GM21529 (cell line): ENCODE data around the gene EIF4G3.
"Not testable (repeated sequence)": the region's sequence is repeated elsewhere in the genome, so short reads cannot be mapped to it uniquely, and the experiment has no call there.

Experiments used
- ATAC-seq: cut with Tn5 transposase; IDR thresholded peaks from one replicate; pipeline ENCODE4 v1.9.1; 2021; ENCODE audit not compliant: unreplicated experiment

EIF4G3 gene

DNA sequence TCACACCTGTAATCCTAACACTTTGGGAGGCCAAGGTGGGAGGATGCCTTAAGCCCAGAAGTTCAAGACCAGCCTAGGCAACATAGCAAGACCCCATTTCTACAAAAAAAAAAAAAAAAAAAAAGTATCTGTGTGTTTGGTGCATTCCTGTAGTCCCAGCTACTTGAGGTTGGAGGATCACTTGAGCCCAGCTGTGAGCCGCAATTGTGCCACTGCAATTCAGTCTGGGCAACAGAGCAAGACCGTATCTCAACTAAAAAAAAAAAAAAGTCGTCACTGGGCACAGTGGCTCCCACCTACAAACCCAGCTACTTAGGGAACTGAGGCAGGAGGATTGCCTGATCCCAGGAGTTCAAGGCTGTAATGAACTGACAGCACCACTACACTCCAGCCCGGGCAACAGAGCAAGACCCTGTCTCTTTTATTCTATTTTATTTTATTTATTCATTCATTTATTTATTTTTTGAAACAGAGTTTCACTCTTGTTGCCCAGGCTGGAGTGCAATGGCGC, 8.6 kb upstream of the EIF4G3 start:
- no peak for ATAC-seq

- no peak for ATAC-seq
Observed at GRCh38 chr1:21184276-21184675, 7.6 kb upstream of the EIF4G3 start.

GRCh38 chr1:21182181-21182731, 5.6 kb upstream of the EIF4G3 start:
- no peak for ATAC-seq

GRCh38 chr1:21178271-21178670, 1.6 kb upstream of the EIF4G3 start:
- ATAC-seq: not testable (repeated sequence)

GRCh38 chr1:21175670-21176581, 771 bp downstream of the EIF4G3 start:
- ATAC-seq: peak; percentile 11

GRCh38 chr1:21175324-21175669, 1.4 kb downstream of the EIF4G3 start:
- no peak for ATAC-seq

- ATAC-seq: no peak
Observed at GRCh38 chr1:21174654-21175323, 1.9 kb downstream of the EIF4G3 start.

- no peak for ATAC-seq
Observed at GRCh38 chr1:21174230-21174629, 2.5 kb downstream of the EIF4G3 start.

DNA sequence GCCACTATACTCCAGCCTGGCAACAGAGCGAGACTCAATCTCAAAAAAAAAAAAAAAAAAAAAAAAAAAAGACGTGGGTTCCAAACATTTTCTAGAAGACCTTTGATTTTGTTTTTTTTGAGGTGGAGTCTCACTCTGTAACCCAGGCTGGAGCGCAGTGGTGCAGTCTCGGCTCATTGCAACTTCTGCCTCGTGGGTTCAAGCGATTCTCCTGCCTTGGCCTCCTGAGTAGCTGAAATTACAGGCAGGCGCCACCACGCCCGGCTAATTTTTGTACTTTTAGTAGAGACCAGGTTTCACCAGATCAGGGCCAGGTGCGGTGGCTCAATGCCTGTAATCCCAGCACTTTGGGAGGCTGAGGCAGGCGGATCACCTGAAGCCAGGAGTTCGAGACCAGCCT, 3.6 kb downstream of the EIF4G3 start:
- not testable (repeated sequence) for ATAC-seq

- not testable (repeated sequence) for ATAC-seq
Observed at GRCh38 chr1:21170837-21171236, 5.9 kb downstream of the EIF4G3 start.

DNA sequence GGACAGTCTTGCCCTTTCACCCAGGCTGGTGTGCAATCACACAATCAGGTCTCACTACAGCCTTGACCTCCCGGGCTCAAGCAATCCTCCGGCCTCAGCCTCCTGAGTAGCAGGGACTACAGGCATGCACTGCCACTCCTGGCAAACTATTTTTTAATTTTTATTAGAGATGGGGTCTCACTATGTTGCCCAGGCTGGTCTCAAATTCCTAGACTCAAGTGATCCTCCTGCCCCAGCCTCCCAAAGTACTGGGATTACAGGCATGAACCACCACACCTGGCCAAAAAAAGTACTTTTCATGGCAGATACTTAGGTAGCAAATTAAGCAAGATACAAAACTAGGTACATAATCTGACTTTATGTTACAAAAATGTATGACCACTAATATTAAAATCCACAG, 8.3 kb downstream of the EIF4G3 start:
- ATAC-seq: no peak

- no peak for ATAC-seq
Observed at GRCh38 chr1:21165646-21166045, 11.1 kb downstream of the EIF4G3 start.

DNA sequence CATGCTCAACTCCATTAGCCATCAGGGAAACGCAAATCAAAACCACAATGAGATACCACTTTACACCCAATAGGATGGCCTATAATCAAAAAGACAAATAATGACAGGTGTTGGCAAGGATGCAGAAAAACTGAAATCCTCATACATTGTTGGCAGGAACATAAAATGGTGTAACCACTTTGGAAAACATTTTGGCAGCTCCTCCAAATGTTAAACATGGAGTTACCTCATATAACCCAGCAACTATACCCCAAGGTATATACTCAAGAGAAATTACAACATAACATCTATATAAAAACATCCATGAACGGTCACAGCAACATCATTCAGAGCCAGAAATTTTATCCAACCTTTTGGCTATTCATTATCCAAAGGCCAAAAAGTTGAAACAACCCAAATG, 11.6 kb downstream of the EIF4G3 start:
- ATAC-seq: no peak

- ATAC-seq: no peak
Observed at GRCh38 chr1:21164266-21164665, 12.4 kb downstream of the EIF4G3 start.

GRCh38 chr1:21162740-21163464, 13.8 kb downstream of the EIF4G3 start:
- no peak for ATAC-seq

- ATAC-seq: no peak
Observed at GRCh38 chr1:21161842-21162241, 14.9 kb downstream of the EIF4G3 start.

- ATAC-seq: no peak
Observed at GRCh38 chr1:21160263-21160796, 16.4 kb downstream of the EIF4G3 start.

DNA sequence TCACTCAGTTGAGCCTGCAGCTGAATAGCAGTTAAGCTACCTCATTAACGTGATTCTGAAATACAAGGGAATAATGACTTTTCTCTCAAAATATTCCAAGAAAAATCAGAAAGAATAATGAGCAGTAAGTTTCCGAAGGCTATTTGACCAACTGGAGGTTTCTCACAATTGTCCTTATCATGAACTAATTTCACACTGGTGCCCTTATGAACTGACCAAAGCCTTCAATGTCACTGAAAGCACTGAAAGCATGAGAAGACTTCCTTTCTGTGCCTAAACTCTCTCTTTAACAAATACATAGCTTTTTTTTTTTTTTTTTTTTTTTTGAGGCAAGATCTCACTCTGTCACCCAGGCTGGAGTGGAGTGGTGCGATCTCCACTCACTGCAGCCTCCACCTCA, 18.8 kb downstream of the EIF4G3 start:
- ATAC-seq: no peak

GRCh38 chr1:21157054-21157453, 19.6 kb downstream of the EIF4G3 start:
- ATAC-seq: no peak

DNA sequence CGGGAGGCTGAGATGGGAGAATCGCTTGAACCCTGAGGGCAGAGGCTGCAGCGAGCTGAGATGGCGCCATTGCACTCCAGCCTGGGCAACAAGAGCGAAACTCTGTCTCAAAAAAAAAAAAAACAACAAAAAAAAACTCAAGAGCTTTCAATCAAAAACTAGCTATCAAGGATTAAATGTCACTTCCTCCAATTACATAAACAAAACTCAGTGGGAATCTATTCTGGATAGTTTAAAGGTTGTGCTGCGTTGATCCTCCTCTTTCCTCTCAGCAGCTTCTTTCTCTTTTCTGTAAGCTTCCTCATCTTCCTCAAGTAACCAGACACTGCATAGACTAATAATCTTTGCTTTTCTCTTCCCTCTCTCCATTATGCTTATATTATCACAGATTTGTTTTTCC, 20.7 kb downstream of the EIF4G3 start:
- no peak for ATAC-seq

- ATAC-seq: no peak
Observed at GRCh38 chr1:21154717-21155116, 22.0 kb downstream of the EIF4G3 start.
